ENCODE data around the gene RSRC1.

Gene RSRC1

DNA sequence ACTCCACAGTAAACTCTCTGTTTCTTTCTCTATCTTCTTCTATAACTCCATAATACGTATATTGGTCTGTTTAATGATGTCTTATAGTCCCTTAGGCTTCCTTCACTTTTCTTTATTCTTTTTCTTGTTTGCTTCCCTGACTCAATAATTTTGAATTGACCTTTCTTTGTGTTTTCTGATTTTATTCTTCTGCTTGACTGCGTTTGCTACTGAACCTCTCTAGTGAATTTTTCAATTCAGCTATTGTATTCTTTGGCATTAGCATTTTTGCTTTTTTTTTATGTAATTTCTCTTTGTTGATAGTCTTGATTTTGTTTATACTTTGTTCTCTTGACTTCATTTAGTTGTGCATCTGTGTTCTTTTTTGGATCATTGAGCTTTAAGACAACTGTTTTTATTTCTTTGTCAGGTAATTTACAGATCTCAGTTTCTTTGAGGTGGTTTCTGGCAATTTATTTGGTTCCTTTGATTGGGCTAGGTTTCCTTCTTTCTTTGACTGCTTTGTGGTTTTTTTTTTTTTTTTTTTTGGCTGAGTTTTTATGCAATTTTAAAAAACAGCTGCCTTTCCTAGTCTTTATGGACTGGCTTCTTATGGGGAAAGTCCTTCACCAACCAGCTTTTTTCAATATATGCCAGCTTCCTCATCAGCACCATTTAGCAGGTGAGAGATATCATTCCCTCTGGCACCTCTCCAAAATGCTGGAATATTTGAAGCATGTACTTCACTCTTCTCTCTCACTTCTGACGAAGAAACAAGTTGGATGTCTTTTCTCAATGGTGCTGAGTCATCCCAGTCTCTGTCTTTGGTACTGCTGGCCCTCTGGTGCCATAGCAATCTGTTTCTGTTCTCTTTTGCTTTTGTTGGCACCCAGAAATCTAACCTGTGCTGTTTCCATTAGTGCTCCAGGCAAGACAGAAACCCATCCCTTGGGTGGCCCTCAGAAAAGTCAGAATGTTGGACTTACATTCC is 17.6 kb downstream of the RSRC1 start:
- H3K9me3 ChIP-seq = peaks cover 0 to 6% (median 0%) of the 10 kb centered on the region in 3 donors
- intact Hi-C loops (cut with DNase I; ENCODE audit: low total_unique reads) = no loop called here
- no peak overlapping the region for H3K4me3 ChIP-seq
- DNase-seq = no peak
- H3K4me1 ChIP-seq = no peaks in the 10 kb centered on the region
- H3K36me3 ChIP-seq = peaks cover 48 to 75% (median 57%) of the 10 kb centered on the region in 3 donors
- H3K27ac ChIP-seq = no peak overlapping the region
- TF ChIP-seq, protein P1, sequence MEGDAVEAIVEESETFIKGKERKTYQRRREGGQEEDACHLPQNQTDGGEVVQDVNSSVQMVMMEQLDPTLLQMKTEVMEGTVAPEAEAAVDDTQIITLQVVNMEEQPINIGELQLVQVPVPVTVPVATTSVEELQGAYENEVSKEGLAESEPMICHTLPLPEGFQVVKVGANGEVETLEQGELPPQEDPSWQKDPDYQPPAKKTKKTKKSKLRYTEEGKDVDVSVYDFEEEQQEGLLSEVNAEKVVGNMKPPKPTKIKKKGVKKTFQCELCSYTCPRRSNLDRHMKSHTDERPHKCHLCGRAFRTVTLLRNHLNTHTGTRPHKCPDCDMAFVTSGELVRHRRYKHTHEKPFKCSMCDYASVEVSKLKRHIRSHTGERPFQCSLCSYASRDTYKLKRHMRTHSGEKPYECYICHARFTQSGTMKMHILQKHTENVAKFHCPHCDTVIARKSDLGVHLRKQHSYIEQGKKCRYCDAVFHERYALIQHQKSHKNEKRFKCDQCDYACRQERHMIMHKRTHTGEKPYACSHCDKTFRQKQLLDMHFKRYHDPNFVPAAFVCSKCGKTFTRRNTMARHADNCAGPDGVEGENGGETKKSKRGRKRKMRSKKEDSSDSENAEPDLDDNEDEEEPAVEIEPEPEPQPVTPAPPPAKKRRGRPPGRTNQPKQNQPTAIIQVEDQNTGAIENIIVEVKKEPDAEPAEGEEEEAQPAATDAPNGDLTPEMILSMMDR (IDR thresholded peaks at IDR 0.05) = no peak
- no peaks in the 10 kb centered on the region for H3K27me3 ChIP-seq

DNA sequence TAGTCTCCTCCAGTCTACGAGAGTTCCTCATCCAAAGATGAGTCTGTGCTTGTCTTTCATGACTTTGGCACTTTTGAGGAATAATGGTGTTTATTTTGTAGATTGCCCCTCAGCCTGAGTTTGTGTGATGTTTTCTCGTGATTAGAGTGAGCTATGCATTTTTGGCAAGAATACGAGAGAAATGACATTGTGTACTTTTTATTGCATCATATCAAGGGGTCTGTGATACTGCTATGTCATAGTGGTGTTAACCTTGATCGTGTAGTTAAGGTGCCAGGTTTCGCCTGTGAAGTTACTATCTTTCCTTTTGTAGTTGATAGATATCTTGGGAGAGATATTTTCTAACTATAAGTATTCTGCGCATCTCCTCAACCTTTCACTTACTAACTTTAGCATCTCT is 18.9 kb downstream of the RSRC1 start:
- Histone ChIP-seq H3K36me3 (peaks cover 36 to 62% (median 47%) of the 10 kb centered on the region in 3 donors), H3K9me3 (peaks cover 0 to 6% (median 0%) of the 10 kb centered on the region in 3 donors), H3K4me3 (no peak overlapping the region), H3K27ac (no peak overlapping the region), H3K4me1 (no peaks in the 10 kb centered on the region), H3K27me3 (no peaks in the 10 kb centered on the region)
- TF ChIP-seq, protein P1 (IDR thresholded peaks at IDR 0.05) = no peak
- intact Hi-C loops (cut with DNase I; ENCODE audit: low total_unique reads) = no loop called here
- DNase-seq = no peak

DNA sequence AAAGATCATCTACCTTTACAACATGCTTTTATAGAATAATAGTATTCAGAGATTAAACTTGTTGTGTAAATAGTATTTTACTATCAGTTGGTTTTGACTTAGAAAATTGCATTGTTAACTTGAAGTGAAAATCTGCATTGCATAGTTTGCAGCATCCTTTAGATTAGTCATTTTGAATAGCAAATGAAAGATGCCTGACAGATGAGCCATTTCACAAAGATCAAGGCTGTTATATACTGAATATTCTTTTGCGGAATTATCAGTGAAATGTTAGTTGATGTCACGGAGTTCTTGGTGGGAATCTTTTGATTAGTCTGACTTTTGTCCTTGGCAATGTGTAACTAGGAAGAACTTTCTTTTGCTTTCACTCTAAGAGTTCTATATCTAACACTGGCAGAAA is 24.5 kb downstream of the RSRC1 start:
- TF ChIP-seq, protein P1 (IDR thresholded peaks at IDR 0.05) = no peak
- Histone ChIP-seq H3K9me3 (no peaks in the 10 kb centered on the region), H3K4me1 (no peaks in the 10 kb centered on the region), H3K4me3 (no peak overlapping the region), H3K27me3 (no peaks in the 10 kb centered on the region), H3K36me3 (peaks cover 12 to 19% (median 14%) of the 10 kb centered on the region in 3 donors), H3K27ac (no peak overlapping the region)
- DNase-seq = no peak
- intact Hi-C loops (cut with DNase I; ENCODE audit: low total_unique reads) = no loop called here

DNA sequence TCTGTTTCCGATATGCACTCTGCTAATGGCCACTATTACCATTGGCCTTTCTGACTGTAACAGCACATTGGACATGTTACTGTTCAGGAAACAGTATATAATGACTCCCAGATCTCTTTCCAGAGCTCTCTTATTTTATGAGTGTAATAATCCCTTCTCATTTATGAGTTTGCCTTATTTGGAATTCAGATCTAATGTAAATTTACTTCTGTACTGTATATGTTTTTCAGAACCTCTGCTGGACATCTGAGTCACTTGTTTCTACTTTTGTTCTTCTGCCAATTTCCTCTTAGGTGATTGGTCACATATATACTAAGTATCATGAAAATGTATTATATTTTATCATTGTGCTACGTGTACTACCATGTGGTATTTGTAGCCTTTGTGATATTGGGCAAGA is 30.5 kb downstream of the RSRC1 start:
- TF ChIP-seq, protein P1 (IDR thresholded peaks at IDR 0.05) = no peak
- Histone ChIP-seq H3K27ac (no peak overlapping the region), H3K4me3 (no peak overlapping the region), H3K27me3 (no peaks in the 10 kb centered on the region), H3K36me3 (peaks cover 7 to 14% (median 14%) of the 10 kb centered on the region in 3 donors), H3K4me1 (no peaks in the 10 kb centered on the region), H3K9me3 (no peaks in the 10 kb centered on the region)
- no peak for DNase-seq
- intact Hi-C loops (cut with DNase I; ENCODE audit: low total_unique reads) = no loop called here

DNA sequence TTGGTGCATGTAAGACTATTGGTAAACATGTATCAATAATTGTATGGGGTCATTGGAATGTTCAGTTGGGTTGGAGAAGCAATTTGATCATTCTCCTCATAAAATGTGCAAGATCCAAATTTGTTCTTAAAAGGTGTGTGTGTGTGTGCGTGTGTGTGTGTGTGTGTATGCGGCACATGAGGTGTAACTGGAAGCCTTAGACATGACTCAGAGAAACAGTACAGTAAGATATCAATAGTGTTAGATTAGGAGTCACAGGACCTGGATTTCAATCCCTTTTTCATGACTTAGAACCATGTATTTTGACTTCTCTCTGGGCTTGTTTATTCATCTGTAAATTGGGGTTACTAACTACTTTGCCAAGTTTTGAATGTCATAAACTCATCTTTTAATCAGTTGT is 38.3 kb downstream of the RSRC1 start:
- intact Hi-C loops (cut with DNase I; ENCODE audit: low total_unique reads) = no loop called here
- no peaks in the 10 kb centered on the region for H3K27me3 ChIP-seq
- H3K4me3 ChIP-seq = no peak overlapping the region
- H3K4me1 ChIP-seq = peaks cover 0 to 13% (median 0%) of the 10 kb centered on the region in 4 donors
- no peak for DNase-seq
- H3K9me3 ChIP-seq = no peaks in the 10 kb centered on the region
- TF ChIP-seq, protein P1 (IDR thresholded peaks at IDR 0.05) = no peak
- H3K27ac ChIP-seq = no peak overlapping the region
- no peaks in the 10 kb centered on the region for H3K36me3 ChIP-seq
